ENCODE measurements around the gene SDCBP2.

Gene SDCBP2

GRCh38 chr20:1376007-1376406 is 47.1 kb upstream of the SDCBP2 start:
- H2BK15ac ChIP-seq (replicated peaks; ENCODE audit: low read depth): no peak overlapping the region
- H3K23ac ChIP-seq (ENCODE audit: low read length): no peak overlapping the region
- H3K18ac ChIP-seq (ENCODE audit: low read length): no peak overlapping the region
- peaks cover 53% of the 10 kb centered on the region for H3K79me2 ChIP-seq (ENCODE audit: control insufficient read depth, insufficient read depth, low read length)
- H3K36me3 ChIP-seq (ENCODE audit: control insufficient read depth, insufficient read depth, low read length): peaks cover 4% of the 10 kb centered on the region
- no peaks in the 10 kb centered on the region for H3K27me3 ChIP-seq (ENCODE audit: insufficient read depth, low read length, poor library complexity)
- no peak overlapping the region for H2BK120ac ChIP-seq (ENCODE audit: low read depth, low read length)
- H4K5ac ChIP-seq (ENCODE audit: low read length): no peak overlapping the region
- H3K4me3 ChIP-seq (ENCODE audit: low read length): no peak overlapping the region
- no peak overlapping the region for H2BK5ac ChIP-seq (ENCODE audit: low read length)
- no peak overlapping the region for H3K4ac ChIP-seq (ENCODE audit: low read depth, low read length)
- no CpG with 5 or more reads among the region's 1 CpG for WGBS (ENCODE audit: extremely low coverage, insufficient coverage, low lambda C conversion rate)
- no peaks in the 10 kb centered on the region for H3K4me1 ChIP-seq (ENCODE audit: control insufficient read depth, low read depth, low read length)
- peaks cover 41% of the 10 kb centered on the region for H3K79me1 ChIP-seq (ENCODE audit: low read length)
- no peak overlapping the region for H3K4me2 ChIP-seq (ENCODE audit: low read length)
- DNase-seq: no peak
- H4K8ac ChIP-seq (ENCODE audit: low read depth, low read length): no peak overlapping the region
- no peak overlapping the region for H3K56ac ChIP-seq (ENCODE audit: low read length)
- no peak overlapping the region for H3K9ac ChIP-seq (ENCODE audit: low read length)
- H2AK5ac ChIP-seq (ENCODE audit: low read length): no peak overlapping the region
- H3K27ac ChIP-seq (ENCODE audit: low read depth, low read length): no peak overlapping the region

GRCh38 chr20:1375515-1375914 is 46.6 kb upstream of the SDCBP2 start:
- H2AK5ac ChIP-seq (ENCODE audit: low read length): no peak overlapping the region
- no peak overlapping the region for H2BK120ac ChIP-seq (ENCODE audit: low read depth, low read length)
- H3K79me1 ChIP-seq (ENCODE audit: low read length): peaks cover 41% of the 10 kb centered on the region
- peaks cover 51% of the 10 kb centered on the region for H3K79me2 ChIP-seq (ENCODE audit: control insufficient read depth, insufficient read depth, low read length)
- WGBS (ENCODE audit: extremely low coverage, insufficient coverage, low lambda C conversion rate): no CpG with 5 or more reads among the region's 8 CpGs
- no peak overlapping the region for H4K5ac ChIP-seq (ENCODE audit: low read length)
- H3K4me1 ChIP-seq (ENCODE audit: control insufficient read depth, low read depth, low read length): no peaks in the 10 kb centered on the region
- H3K9ac ChIP-seq (ENCODE audit: low read length): no peak overlapping the region
- no peak overlapping the region for H3K23ac ChIP-seq (ENCODE audit: low read length)
- H4K8ac ChIP-seq (ENCODE audit: low read depth, low read length): no peak overlapping the region
- H3K36me3 ChIP-seq (ENCODE audit: control insufficient read depth, insufficient read depth, low read length): peaks cover 4% of the 10 kb centered on the region
- H3K4me3 ChIP-seq (ENCODE audit: low read length): no peak overlapping the region
- no peak overlapping the region for H3K56ac ChIP-seq (ENCODE audit: low read length)
- H3K4me2 ChIP-seq (ENCODE audit: low read length): no peak overlapping the region
- no peak overlapping the region for H2BK5ac ChIP-seq (ENCODE audit: low read length)
- no peaks in the 10 kb centered on the region for H3K27me3 ChIP-seq (ENCODE audit: insufficient read depth, low read length, poor library complexity)
- H3K4ac ChIP-seq (ENCODE audit: low read depth, low read length): no peak overlapping the region
- DNase-seq: no peak
- H2BK15ac ChIP-seq (replicated peaks; ENCODE audit: low read depth): no peak overlapping the region
- no peak overlapping the region for H3K18ac ChIP-seq (ENCODE audit: low read length)
- no peak overlapping the region for H3K27ac ChIP-seq (ENCODE audit: low read depth, low read length)

- Histone ChIP-seq H3K27ac (ENCODE audit: low read depth, low read length) (no peak overlapping the region), H2AK5ac (ENCODE audit: low read length) (no peak overlapping the region), H3K4me1 (ENCODE audit: control insufficient read depth, low read depth, low read length) (no peaks in the 10 kb centered on the region), H3K56ac (ENCODE audit: low read length) (no peak overlapping the region), H2BK120ac (ENCODE audit: low read depth, low read length) (no peak overlapping the region), H2BK15ac (replicated peaks; ENCODE audit: low read depth) (no peak overlapping the region), H3K36me3 (ENCODE audit: control insufficient read depth, insufficient read depth, low read length) (peaks cover 4% of the 10 kb centered on the region), H3K18ac (ENCODE audit: low read length) (no peak overlapping the region), H3K9ac (ENCODE audit: low read length) (no peak overlapping the region), H4K5ac (ENCODE audit: low read length) (no peak overlapping the region), H3K79me2 (ENCODE audit: control insufficient read depth, insufficient read depth, low read length) (peaks cover 38% of the 10 kb centered on the region), H3K4ac (ENCODE audit: low read depth, low read length) (no peak overlapping the region), H3K27me3 (ENCODE audit: insufficient read depth, low read length, poor library complexity) (no peaks in the 10 kb centered on the region), H2BK5ac (ENCODE audit: low read length) (no peak overlapping the region), H3K79me1 (ENCODE audit: low read length) (peaks cover 33% of the 10 kb centered on the region), H3K23ac (ENCODE audit: low read length) (no peak overlapping the region), H3K4me2 (ENCODE audit: low read length) (no peak overlapping the region), H4K8ac (ENCODE audit: low read depth, low read length) (no peak overlapping the region), H3K4me3 (ENCODE audit: low read length) (no peak overlapping the region)
- WGBS (ENCODE audit: extremely low coverage, insufficient coverage, low lambda C conversion rate): no CpG with 5 or more reads among the region's 2 CpGs
- DNase-seq: no peak
Observed at GRCh38 chr20:1374246-1374645, 45.3 kb upstream of the SDCBP2 start.

DNA sequence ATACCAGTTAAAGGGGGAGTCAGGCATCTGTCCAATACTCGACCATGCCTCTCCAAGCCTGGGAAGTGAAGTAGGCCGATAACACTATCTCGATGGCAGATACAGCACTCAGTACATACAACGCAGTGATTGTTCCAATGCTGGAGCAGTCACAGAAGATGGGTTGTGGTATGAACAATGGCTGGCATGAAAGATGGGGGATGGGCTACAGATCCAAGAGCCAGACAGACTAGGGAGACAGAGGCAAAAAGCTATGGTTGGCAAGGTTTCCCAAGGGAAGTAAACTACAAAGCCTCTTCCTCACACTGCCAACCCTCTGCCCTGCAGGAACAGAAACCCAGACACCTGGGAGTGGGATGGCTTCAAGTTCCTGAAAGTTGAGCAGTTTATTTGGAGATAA is 44.7 kb upstream of the SDCBP2 start:
- Histone ChIP-seq H3K27ac (ENCODE audit: low read depth, low read length) (no peak overlapping the region), H2BK120ac (ENCODE audit: low read depth, low read length) (no peak overlapping the region), H3K79me2 (ENCODE audit: control insufficient read depth, insufficient read depth, low read length) (peaks cover 33% of the 10 kb centered on the region), H3K23ac (ENCODE audit: low read length) (no peak overlapping the region), H3K36me3 (ENCODE audit: control insufficient read depth, insufficient read depth, low read length) (peaks cover 4% of the 10 kb centered on the region), H3K4me1 (ENCODE audit: control insufficient read depth, low read depth, low read length) (no peaks in the 10 kb centered on the region), H3K4me2 (ENCODE audit: low read length) (no peak overlapping the region), H3K79me1 (ENCODE audit: low read length) (peaks cover 29% of the 10 kb centered on the region), H3K4ac (ENCODE audit: low read depth, low read length) (no peak overlapping the region), H3K4me3 (ENCODE audit: low read length) (no peak overlapping the region), H2AK5ac (ENCODE audit: low read length) (no peak overlapping the region), H4K8ac (ENCODE audit: low read depth, low read length) (no peak overlapping the region), H3K56ac (ENCODE audit: low read length) (no peak overlapping the region), H3K9ac (ENCODE audit: low read length) (no peak overlapping the region), H2BK15ac (replicated peaks; ENCODE audit: low read depth) (no peak overlapping the region), H2BK5ac (ENCODE audit: low read length) (no peak overlapping the region), H3K27me3 (ENCODE audit: insufficient read depth, low read length, poor library complexity) (no peaks in the 10 kb centered on the region), H3K18ac (ENCODE audit: low read length) (no peak overlapping the region), H4K5ac (ENCODE audit: low read length) (no peak overlapping the region)
- no CpG with 5 or more reads among the region's 4 CpGs for WGBS (ENCODE audit: extremely low coverage, insufficient coverage, low lambda C conversion rate)
- no peak for DNase-seq

DNA sequence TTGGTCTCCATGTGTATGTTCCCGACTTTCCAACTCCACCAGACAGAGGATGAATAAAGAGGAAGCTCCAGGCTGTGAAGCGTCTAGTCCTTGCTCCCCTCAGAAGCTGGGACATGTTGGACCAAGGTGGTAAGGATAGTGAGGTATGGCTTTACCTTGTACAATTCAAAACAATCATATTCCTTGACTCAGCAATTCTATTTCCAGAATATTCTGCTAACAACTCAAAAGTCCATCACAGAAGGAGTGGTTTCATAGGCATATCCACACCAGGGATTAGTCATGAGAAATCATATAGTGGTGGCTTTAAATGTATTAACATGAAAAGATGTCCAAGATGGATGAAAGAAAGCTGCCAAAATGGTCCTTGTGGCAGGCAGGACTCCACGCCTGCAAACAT is 44.1 kb upstream of the SDCBP2 start:
- no peak overlapping the region for H4K5ac ChIP-seq (ENCODE audit: low read length)
- no peak overlapping the region for H3K18ac ChIP-seq (ENCODE audit: low read length)
- no peak overlapping the region for H3K27ac ChIP-seq (ENCODE audit: low read depth, low read length)
- no peak overlapping the region for H3K4ac ChIP-seq (ENCODE audit: low read depth, low read length)
- H2BK5ac ChIP-seq (ENCODE audit: low read length): no peak overlapping the region
- WGBS (ENCODE audit: extremely low coverage, insufficient coverage, low lambda C conversion rate): no CpG with 5 or more reads among the region's 3 CpGs
- H4K8ac ChIP-seq (ENCODE audit: low read depth, low read length): no peak overlapping the region
- no peak overlapping the region for H2BK120ac ChIP-seq (ENCODE audit: low read depth, low read length)
- no peaks in the 10 kb centered on the region for H3K4me1 ChIP-seq (ENCODE audit: control insufficient read depth, low read depth, low read length)
- H3K56ac ChIP-seq (ENCODE audit: low read length): no peak overlapping the region
- H3K36me3 ChIP-seq (ENCODE audit: control insufficient read depth, insufficient read depth, low read length): peaks cover 4% of the 10 kb centered on the region
- no peak overlapping the region for H3K9ac ChIP-seq (ENCODE audit: low read length)
- H2AK5ac ChIP-seq (ENCODE audit: low read length): no peak overlapping the region
- peaks cover 25% of the 10 kb centered on the region for H3K79me1 ChIP-seq (ENCODE audit: low read length)
- H3K4me3 ChIP-seq (ENCODE audit: low read length): no peak overlapping the region
- no peaks in the 10 kb centered on the region for H3K27me3 ChIP-seq (ENCODE audit: insufficient read depth, low read length, poor library complexity)
- H3K4me2 ChIP-seq (ENCODE audit: low read length): no peak overlapping the region
- H3K79me2 ChIP-seq (ENCODE audit: control insufficient read depth, insufficient read depth, low read length): peaks cover 28% of the 10 kb centered on the region
- no peak for DNase-seq
- no peak overlapping the region for H2BK15ac ChIP-seq (replicated peaks; ENCODE audit: low read depth)
- H3K23ac ChIP-seq (ENCODE audit: low read length): no peak overlapping the region

- Histone ChIP-seq H3K27ac (ENCODE audit: low read depth, low read length) (no peak overlapping the region), H3K4me1 (ENCODE audit: control insufficient read depth, low read depth, low read length) (no peaks in the 10 kb centered on the region)
Observed at GRCh38 chr20:1371830-1372539, 43.0 kb upstream of the SDCBP2 start.

More at GRCh38 chr20:1371830-1372539, 43.0 kb upstream of the SDCBP2 start:
- H2BK15ac ChIP-seq (replicated peaks; ENCODE audit: low read depth): no peak overlapping the region
- H3K4me2 ChIP-seq (ENCODE audit: low read length): no peak overlapping the region
- H3K27me3 ChIP-seq (ENCODE audit: insufficient read depth, low read length, poor library complexity): no peaks in the 10 kb centered on the region
- peaks cover 4% of the 10 kb centered on the region for H3K36me3 ChIP-seq (ENCODE audit: control insufficient read depth, insufficient read depth, low read length)
- H2AK5ac ChIP-seq (ENCODE audit: low read length): no peak overlapping the region
- WGBS (ENCODE audit: extremely low coverage, insufficient coverage, low lambda C conversion rate): no CpG with 5 or more reads among the region's 5 CpGs
- H3K56ac ChIP-seq (ENCODE audit: low read length): no peak overlapping the region
- H4K8ac ChIP-seq (ENCODE audit: low read depth, low read length): no peak overlapping the region
- no peak for DNase-seq
- no peak overlapping the region for H4K5ac ChIP-seq (ENCODE audit: low read length)
- H3K23ac ChIP-seq (ENCODE audit: low read length): no peak overlapping the region
- no peak overlapping the region for H3K9ac ChIP-seq (ENCODE audit: low read length)
- peaks cover 17% of the 10 kb centered on the region for H3K79me2 ChIP-seq (ENCODE audit: control insufficient read depth, insufficient read depth, low read length)
- H3K4ac ChIP-seq (ENCODE audit: low read depth, low read length): no peak overlapping the region
- H3K18ac ChIP-seq (ENCODE audit: low read length): no peak overlapping the region
- H2BK5ac ChIP-seq (ENCODE audit: low read length): no peak overlapping the region
- no peak overlapping the region for H2BK120ac ChIP-seq (ENCODE audit: low read depth, low read length)
- no peak overlapping the region for H3K4me3 ChIP-seq (ENCODE audit: low read length)
- peaks cover 20% of the 10 kb centered on the region for H3K79me1 ChIP-seq (ENCODE audit: low read length)
